HUES6 (cell line): ENCODE data around the gene HMG20A.
A peak's percentile ranks its signal among the peaks of the same experiment; 100 is the strongest.

Source experiments
- H3K27ac ChIP-seq: 2 replicates; pipeline ENCODE4 v1.7.0; 2013; ENCODE audit warnings: low read depth, mild to moderate bottlenecking, low read length, inconsistent platforms
- H3K27me3 ChIP-seq: 2 replicates; pipeline ENCODE4 v1.6.1; 2013; ENCODE audit warnings: low read length; ENCODE audit not compliant: control insufficient read depth, insufficient read depth
- H3K36me3 ChIP-seq: 2 replicates; pipeline ENCODE4 v1.6.1; 2013; ENCODE audit warnings: low read length; ENCODE audit not compliant: control insufficient read depth, insufficient read depth
- H3K4me1 ChIP-seq: 2 replicates; pipeline ENCODE4 v1.6.1; 2013; ENCODE audit warnings: low read length; ENCODE audit not compliant: control insufficient read depth, insufficient read depth
- H3K4me3 ChIP-seq: 2 replicates; pipeline ENCODE4 v1.5.1; 2013; ENCODE audit warnings: low read depth, low read length
- H3K9ac ChIP-seq: one replicate; pipeline ENCODE4 v1.6.1; 2013; ENCODE audit warnings: mild to moderate bottlenecking, low read length
- H3K9me3 ChIP-seq: 2 replicates; pipeline ENCODE4 v1.6.1; 2013; ENCODE audit warnings: low read depth, low read length; ENCODE audit not compliant: control insufficient read depth, insufficient read depth

Gene HMG20A

DNA sequence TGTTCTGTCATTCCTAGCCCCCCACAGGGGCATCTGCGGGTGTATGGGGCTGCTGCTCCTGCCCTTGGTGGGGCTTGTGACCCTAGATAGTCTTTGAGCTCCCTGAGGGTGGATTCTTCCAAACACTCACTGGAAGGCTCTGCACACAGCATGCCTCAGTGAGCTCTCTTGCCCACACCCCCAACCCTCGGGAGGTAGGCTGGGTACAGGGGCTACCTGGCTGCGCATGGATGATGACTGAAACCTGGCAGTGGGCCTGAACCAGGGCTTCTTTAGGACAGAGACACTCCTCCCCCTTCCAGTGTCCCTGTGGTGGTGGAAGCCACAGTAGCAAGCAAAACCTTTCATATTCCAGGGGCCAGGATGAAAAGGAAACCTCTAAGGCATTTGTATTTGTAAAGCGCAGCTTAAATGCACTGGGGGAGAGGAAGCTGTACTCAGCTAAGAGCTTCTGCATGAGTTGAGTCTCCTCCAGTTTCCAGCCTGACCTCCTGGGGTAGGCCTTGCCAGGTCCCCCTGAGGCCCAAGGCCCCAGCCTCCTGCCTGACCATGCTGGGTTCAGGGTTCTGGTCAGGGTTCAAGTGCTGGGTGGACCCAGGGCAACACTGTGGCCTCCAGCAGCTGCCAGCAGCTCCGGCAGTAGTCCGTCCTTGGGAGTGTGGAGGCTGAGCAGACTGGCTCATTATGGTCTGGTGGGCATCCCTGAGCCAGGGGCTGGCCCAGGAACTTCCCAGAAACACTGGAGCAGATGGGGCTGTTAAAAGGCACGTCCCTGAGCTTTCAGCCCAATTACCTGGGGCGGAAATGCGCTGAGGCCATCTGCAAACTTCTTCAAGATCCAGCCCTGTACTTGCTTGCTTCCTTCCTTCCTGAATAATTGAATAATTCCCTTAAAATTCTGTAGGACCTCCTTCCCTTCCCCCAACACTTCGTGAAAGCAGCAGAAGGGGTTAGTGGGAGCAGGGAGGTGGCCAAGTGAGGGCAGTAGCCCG, 89.7 kb downstream of the HMG20A start:
- H3K36me3 ChIP-seq = no peaks in the 10 kb centered on the region
- peak overlapping the region; percentile 34; the same call in 1 of the 2 replicates for H3K4me3 ChIP-seq
- H3K27ac ChIP-seq = peak overlapping the region; percentile 85
- no peaks in the 10 kb centered on the region for H3K27me3 ChIP-seq
- H3K9ac ChIP-seq = peak overlapping the region; percentile 62
- no peaks in the 10 kb centered on the region for H3K9me3 ChIP-seq
- peaks cover 54% of the 10 kb centered on the region for H3K4me1 ChIP-seq

DNA sequence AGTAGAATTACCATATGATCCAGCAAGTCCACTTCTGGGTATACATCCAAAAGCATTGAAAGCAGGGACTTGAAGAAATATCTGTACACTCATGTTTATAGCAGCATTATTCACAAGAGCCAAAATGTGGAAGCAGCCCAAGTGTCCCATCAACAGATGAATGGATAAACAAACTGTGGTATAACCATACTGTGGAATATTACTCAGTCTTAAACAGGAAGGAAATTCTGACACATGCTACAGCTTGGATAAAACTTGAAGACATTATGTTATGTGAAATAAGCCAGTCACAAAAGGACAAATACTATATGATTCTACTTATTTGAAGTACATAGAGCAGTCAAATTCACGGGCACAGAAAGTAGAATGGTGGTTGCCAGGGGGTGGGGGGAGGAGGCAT, 91.2 kb downstream of the HMG20A start:
- no peaks in the 10 kb centered on the region for H3K27me3 ChIP-seq
- H3K9me3 ChIP-seq = no peaks in the 10 kb centered on the region
- no peak overlapping the region for H3K9ac ChIP-seq
- H3K4me1 ChIP-seq = peaks cover 51% of the 10 kb centered on the region
- H3K27ac ChIP-seq = no peak overlapping the region
- no peak overlapping the region for H3K4me3 ChIP-seq
- no peaks in the 10 kb centered on the region for H3K36me3 ChIP-seq

DNA sequence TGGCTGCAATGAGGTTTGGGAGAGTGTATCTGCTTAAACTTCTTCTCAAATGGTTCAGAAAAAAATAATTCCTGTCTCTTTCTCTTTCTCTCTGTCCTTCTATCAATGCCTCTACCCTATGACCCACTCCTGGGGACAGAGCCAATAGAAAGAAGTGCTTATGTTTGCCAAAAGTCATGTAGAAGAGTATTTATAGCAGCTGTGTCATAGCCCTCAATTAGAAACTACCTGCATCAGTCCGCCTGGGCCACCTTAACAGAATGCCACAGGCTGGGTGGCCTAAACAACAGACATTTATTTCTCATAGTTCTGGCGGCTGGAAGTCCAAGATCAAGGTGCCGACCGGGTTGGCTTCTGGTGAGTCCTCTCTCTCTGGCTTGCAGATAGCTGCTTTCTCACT, 92.5 kb downstream of the HMG20A start:
- Histone ChIP-seq H3K4me1 (peaks cover 45% of the 10 kb centered on the region), H3K36me3 (no peaks in the 10 kb centered on the region), H3K27ac (no peak overlapping the region), H3K9me3 (no peaks in the 10 kb centered on the region), H3K9ac (no peak overlapping the region), H3K4me3 (no peak overlapping the region), H3K27me3 (no peaks in the 10 kb centered on the region)

DNA sequence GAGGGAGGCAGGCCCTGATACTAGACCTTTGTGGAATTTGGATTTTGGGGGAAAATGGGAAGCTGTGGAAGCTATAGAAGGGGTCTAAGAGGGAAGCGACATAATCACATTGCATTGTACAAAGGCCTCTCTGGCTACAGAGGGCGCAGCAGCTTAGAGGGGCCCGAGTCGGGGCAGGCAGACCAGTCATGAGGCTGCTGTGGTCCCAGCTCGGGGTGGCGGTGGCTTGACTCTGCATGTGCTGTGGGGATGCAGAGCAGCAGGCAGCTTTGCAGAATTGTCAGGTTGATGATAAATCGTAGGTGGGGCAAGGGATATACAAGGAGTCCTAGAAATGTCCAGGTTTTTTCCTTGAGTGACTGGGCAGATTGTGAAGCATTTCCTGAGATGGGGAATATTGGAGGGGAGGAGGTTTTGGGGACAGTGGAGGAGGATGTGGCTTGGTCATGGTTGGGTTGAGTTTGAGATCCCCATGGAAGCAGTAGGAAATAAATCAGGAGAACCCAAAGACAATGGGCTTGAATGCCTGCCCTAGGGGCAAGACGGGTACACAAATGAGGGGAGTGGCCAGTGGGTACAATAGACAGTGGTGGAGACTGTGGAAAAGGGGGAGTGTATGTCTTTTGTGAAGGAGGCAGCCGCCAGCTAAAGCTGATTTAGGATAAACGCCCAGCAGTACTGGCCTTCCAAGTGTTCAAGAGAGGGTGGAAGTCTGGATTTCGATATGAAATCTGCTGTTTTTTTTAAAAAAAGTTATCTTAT, 94.1 kb downstream of the HMG20A start:
- Histone ChIP-seq H3K27ac (no peak overlapping the region), H3K9me3 (no peaks in the 10 kb centered on the region), H3K27me3 (no peaks in the 10 kb centered on the region), H3K4me1 (peaks cover 38% of the 10 kb centered on the region), H3K9ac (no peak overlapping the region), H3K36me3 (no peaks in the 10 kb centered on the region), H3K4me3 (no peak overlapping the region)

DNA sequence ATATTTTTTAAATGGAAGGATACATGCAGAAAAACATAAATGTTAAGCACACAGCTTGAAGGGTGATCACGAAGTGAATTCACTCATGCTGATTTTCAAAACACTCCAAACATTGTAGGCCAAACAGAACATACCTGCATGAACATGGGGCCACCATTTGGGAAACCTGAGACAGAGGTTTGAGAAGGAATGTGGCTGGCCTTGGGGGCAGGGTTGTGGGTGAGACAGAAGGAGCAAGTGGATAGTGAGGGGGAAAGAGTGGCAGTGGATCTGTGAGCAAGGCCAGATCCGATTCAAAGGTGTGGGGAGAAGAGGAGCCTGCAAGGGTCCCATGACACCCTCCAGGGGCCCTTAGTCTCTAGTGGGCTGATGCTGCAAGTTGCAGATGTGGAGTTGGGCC, 94.9 kb downstream of the HMG20A start:
- Histone ChIP-seq H3K27ac (no peak overlapping the region), H3K9ac (no peak overlapping the region), H3K4me3 (no peak overlapping the region), H3K9me3 (no peaks in the 10 kb centered on the region), H3K27me3 (no peaks in the 10 kb centered on the region), H3K36me3 (no peaks in the 10 kb centered on the region), H3K4me1 (peaks cover 30% of the 10 kb centered on the region)

DNA sequence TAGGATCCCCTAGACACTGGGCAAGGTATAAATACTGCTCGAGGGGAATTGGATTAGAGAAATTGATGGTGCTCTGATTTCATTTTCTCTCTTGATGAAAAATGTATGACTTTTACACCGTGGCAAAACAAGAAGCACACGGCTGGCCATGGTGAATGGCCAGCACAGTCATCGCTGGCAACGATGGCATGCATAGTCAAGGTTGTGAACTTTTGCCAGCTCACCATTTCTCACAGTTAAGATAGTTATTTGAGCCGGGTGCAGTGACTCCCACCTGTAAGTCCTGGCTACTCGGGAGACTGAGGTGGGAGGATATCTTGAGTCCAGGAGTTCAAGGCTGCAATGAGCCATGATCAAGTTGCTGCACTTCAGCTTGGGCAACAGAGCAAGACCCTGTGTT, 95.4 kb downstream of the HMG20A start:
- Histone ChIP-seq H3K36me3 (no peaks in the 10 kb centered on the region), H3K9me3 (no peaks in the 10 kb centered on the region), H3K27me3 (no peaks in the 10 kb centered on the region), H3K27ac (no peak overlapping the region), H3K4me1 (peaks cover 26% of the 10 kb centered on the region), H3K4me3 (no peak overlapping the region), H3K9ac (no peak overlapping the region)

DNA sequence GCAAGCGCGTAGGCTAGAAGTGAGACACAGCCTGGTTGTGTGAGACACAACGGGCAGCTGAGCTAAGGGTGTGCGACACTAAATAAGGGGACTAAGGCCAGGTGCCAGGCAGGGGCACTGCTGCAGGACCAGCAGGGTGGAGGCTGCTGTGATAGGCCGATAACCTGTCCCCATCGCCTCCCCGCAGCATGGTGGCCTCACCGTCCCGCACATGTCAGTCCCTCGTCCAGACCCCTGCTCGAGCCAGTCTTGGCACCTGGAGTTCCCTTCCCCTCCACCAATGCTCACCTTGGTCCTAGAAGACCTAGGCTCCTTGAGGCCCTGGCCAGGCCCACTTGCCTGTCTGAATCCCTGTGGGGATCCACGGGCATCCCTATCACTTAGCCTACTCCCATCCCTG, 96.1 kb downstream of the HMG20A start:
- no peaks in the 10 kb centered on the region for H3K36me3 ChIP-seq
- H3K9ac ChIP-seq = no peak overlapping the region
- H3K27ac ChIP-seq = no peak overlapping the region

DNA sequence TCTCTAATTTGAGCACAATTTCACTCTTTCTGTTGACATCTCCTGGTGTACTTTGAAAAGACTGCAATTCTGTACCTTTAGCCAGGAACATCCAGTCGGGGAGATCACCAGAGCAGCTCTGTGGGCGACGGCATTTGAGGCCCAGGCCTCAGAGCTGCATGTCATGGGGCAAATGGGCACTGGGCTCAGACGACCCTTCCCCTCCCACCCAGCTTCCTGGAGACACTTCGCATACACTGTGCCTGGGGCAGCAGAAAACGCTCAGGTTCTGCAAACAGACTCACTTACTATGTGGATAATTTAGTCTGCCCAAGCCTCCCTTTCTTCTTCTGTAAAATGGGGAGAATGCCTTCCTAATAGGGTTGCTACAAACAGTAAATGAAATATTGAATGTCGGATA, 96.9 kb downstream of the HMG20A start:
- H3K9ac ChIP-seq = no peak overlapping the region
- H3K9me3 ChIP-seq = no peaks in the 10 kb centered on the region
- H3K4me1 ChIP-seq = peaks cover 21% of the 10 kb centered on the region
- H3K36me3 ChIP-seq = no peaks in the 10 kb centered on the region
- H3K4me3 ChIP-seq = no peak overlapping the region
- H3K27me3 ChIP-seq = no peaks in the 10 kb centered on the region
- H3K27ac ChIP-seq = no peak overlapping the region

More for the DNA sequence above, 96.1 kb downstream of the HMG20A start:
- Histone ChIP-seq H3K4me1 (peaks cover 21% of the 10 kb centered on the region), H3K4me3 (no peak overlapping the region), H3K27me3 (no peaks in the 10 kb centered on the region), H3K9me3 (no peaks in the 10 kb centered on the region)

DNA sequence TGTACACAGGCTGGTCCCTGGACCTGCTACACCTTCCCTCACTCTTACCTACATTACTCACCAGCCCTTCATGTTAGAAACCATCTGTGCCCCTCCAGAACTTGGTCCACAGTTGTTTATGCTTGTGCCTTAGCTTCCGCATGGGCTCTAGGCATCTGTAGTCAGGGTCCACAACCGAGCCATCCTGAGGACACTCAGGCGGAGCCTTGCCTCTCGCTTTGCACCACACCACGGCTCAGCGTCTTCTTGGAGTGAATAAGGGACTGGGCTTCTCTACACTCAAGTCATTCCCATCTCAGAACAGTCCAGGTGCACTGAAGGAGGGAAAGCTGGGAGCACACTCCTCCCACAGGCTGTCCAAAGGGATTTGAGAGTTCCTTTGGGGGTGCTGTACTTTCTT, 97.8 kb downstream of the HMG20A start:
- Histone ChIP-seq H3K4me3 (no peak overlapping the region), H3K9me3 (no peaks in the 10 kb centered on the region), H3K36me3 (no peaks in the 10 kb centered on the region), H3K27ac (no peak overlapping the region), H3K27me3 (no peaks in the 10 kb centered on the region), H3K4me1 (peaks cover 21% of the 10 kb centered on the region), H3K9ac (no peak overlapping the region)

DNA sequence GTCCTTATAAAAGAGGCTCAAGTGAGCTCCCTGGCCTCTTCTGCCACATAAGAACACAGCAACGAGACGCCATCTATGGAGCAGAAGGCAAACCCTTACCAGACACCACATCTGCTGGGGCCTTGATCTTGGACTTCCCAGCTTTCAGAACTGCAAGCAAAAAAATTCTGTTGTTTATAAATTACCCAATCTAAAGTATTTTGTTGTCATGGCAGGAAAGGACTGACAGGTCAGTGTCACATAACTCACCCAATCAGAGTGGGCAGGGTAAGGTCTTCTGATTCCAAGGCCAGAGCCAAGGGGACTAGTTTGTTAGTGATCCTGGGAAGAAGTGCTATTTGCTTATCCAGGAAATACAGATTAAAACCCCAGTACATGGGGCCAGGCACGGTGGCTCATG, 98.9 kb downstream of the HMG20A start:
- Histone ChIP-seq H3K9me3 (no peaks in the 10 kb centered on the region), H3K27me3 (no peaks in the 10 kb centered on the region), H3K27ac (no peak overlapping the region), H3K36me3 (no peaks in the 10 kb centered on the region), H3K4me3 (no peak overlapping the region), H3K9ac (no peak overlapping the region), H3K4me1 (peaks cover 21% of the 10 kb centered on the region)

DNA sequence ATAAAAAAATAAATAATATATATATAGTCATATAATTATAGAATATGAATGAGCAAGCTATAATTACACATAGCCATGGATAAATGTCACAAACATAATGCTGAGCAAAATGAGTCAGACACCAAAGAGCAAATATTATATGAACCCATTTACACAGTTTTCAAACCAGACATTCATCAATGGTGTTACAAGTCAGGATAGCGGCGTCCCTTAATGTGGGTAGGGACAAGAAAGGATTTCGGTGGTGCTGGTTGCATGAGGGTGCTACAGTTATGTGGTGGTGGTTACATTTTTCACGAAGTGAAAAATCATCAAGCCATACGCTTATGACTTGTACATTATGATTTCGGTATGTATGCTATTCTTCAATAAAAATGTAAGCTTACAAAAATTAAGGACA, 100.5 kb downstream of the HMG20A start:
- no peaks in the 10 kb centered on the region for H3K36me3 ChIP-seq
- no peak overlapping the region for H3K9ac ChIP-seq
- peaks cover 23% of the 10 kb centered on the region for H3K4me1 ChIP-seq
- H3K27ac ChIP-seq = no peak overlapping the region
- H3K9me3 ChIP-seq = no peaks in the 10 kb centered on the region
- H3K27me3 ChIP-seq = no peaks in the 10 kb centered on the region
- H3K4me3 ChIP-seq = no peak overlapping the region
